ENCODE results near the gene NLK. TPM values are rescaled to one million over a fixed set of nuclear protein-coding genes. Genes with fewer than 3 reads are reported as not detected.

NLK gene
- total RNA-seq (2014; rRNA removed; shearing (Covaris generic)), result 18.1 and 23.3 TPM in 2 replicates
- 27.8 and 31.1 TPM in 2 replicates for total RNA-seq (2022)
- percentile 83 among the genes with signal in this experiment for Bru-seq, nascent RNA
- percentile 78 among the genes with signal in this experiment for BruChase-seq, experiment 1, labeled RNA remaining after a 6-hour chase
- percentile 79 among the genes with signal in this experiment for BruChase-seq, experiment 2, labeled RNA remaining after a 2-hour chase
- long read RNA-seq, full-length matches to known transcripts, result 2 of 6 reads
- long read RNA-seq, partial matches to known transcripts, result 2 of 6 reads
- long read RNA-seq, other reads (novel, unspliced or antisense), result 2 of 6 reads

- Histone ChIP-seq H2AFZ (ENCODE audit: low read length) (0 out of 2 replicates have a peak within 1 kb of the TSS, but pooled peaks have one; percentile 30), H3K79me2 (ENCODE audit: insufficient read depth, low read depth, low read length) (peaks cover 54% of the 10 kb centered on the region), H3K4me3 (ENCODE audit: low read depth, low read length, poor library complexity, severe bottlenecking) (peak within 1 kb of the TSS; percentile 87), H3K4me2 (ENCODE audit: low read length) (peak within 1 kb of the TSS; percentile 72), H3K9me2 (ENCODE audit: insufficient read depth, low read length) (no peaks in the 10 kb centered on the region), H3K36me3 (ENCODE audit: insufficient read depth, low read length) (peaks cover 12% of the 10 kb centered on the region; the same call in 1 of the 2 replicates), H3K9me3 (ENCODE audit: low read length) (no peaks in the 10 kb centered on the region), H4K20me1 (ENCODE audit: insufficient read depth, low read length) (0 out of 2 replicates have a peak, but pooled peaks cover 2% of the 10 kb centered on the region), H3K27ac (ENCODE audit: low read depth, low read length, poor library complexity, severe bottlenecking) (peak within 1 kb of the TSS; percentile 47), H3K4me1 (ENCODE audit: insufficient read depth, low read length, poor library complexity, severe bottlenecking) (peaks cover 60% of the 10 kb centered on the region)
- intact Hi-C loops (cut with micrococcal nuclease; ENCODE audit: unreplicated experiment), result loop anchor here (10.0 kb wide), 1 partner anchor 212 kb away; no protein-coding TSS in a partner anchor
- DNase-seq (ENCODE audit: low spot score), result no peak
- ChIA-PET POLR2A (interaction anchor here (0.6 to 3.3 kb wide), 4 partner anchors 11 to 479 kb away, joined by 3 to 13 read pairs (median 4); no protein-coding TSS in a partner anchor), CTCF (ENCODE audit: unreplicated experiment) (no interaction called here)
- no TSS peak for BruUV-seq (replicated peaks)
- TF ChIP-seq, protein P1, sequence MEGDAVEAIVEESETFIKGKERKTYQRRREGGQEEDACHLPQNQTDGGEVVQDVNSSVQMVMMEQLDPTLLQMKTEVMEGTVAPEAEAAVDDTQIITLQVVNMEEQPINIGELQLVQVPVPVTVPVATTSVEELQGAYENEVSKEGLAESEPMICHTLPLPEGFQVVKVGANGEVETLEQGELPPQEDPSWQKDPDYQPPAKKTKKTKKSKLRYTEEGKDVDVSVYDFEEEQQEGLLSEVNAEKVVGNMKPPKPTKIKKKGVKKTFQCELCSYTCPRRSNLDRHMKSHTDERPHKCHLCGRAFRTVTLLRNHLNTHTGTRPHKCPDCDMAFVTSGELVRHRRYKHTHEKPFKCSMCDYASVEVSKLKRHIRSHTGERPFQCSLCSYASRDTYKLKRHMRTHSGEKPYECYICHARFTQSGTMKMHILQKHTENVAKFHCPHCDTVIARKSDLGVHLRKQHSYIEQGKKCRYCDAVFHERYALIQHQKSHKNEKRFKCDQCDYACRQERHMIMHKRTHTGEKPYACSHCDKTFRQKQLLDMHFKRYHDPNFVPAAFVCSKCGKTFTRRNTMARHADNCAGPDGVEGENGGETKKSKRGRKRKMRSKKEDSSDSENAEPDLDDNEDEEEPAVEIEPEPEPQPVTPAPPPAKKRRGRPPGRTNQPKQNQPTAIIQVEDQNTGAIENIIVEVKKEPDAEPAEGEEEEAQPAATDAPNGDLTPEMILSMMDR (conservative IDR thresholded peaks at IDR 0.05; ENCODE audit: low read length), result no peak
- TF ChIP-seq EZH2phosphoT487 (IDR thresholded peaks at IDR 0.05; ENCODE audit: borderline replicate concordance, low read depth, low read length), result no peak
Observed at GRCh38 chr17:28042657-28042720, at the start of gene NLK. NLK (plus strand) TSS chr17:28042677; CDS start chr17:28042874, 197 bp downstream.

GRCh38 chr17:27993161-27993695 lies 49.2 kb upstream of the NLK start:
- ChIA-PET CTCF (ENCODE audit: unreplicated experiment) (no interaction called here), POLR2A (interaction anchor here (1.1 kb wide), 2 partner anchors 8 to 15 kb away, joined by 3 to 4 read pairs; no protein-coding TSS in a partner anchor)
- Histone ChIP-seq H3K4me3 (ENCODE audit: low read depth, low read length, poor library complexity, severe bottlenecking) (no peak overlapping the region), H3K36me3 (ENCODE audit: insufficient read depth, low read length) (no peaks in the 10 kb centered on the region), H3K27ac (ENCODE audit: low read depth, low read length, poor library complexity, severe bottlenecking) (no peak overlapping the region), H3K4me1 (ENCODE audit: insufficient read depth, low read length, poor library complexity, severe bottlenecking) (no peaks in the 10 kb centered on the region), H3K4me2 (ENCODE audit: low read length) (no peak overlapping the region), H3K79me2 (ENCODE audit: insufficient read depth, low read depth, low read length) (no peaks in the 10 kb centered on the region), H2AFZ (ENCODE audit: low read length) (no peak overlapping the region), H4K20me1 (ENCODE audit: insufficient read depth, low read length) (no peaks in the 10 kb centered on the region), H3K9me3 (ENCODE audit: low read length) (no peaks in the 10 kb centered on the region), H3K9me2 (ENCODE audit: insufficient read depth, low read length) (no peaks in the 10 kb centered on the region)
- intact Hi-C loops (cut with micrococcal nuclease; ENCODE audit: unreplicated experiment), result no loop called here
- no peak for DNase-seq (ENCODE audit: low spot score)
- no peak for TF ChIP-seq EZH2phosphoT487 (IDR thresholded peaks at IDR 0.05; ENCODE audit: borderline replicate concordance, low read depth, low read length)
- TF ChIP-seq, protein P1 (conservative IDR thresholded peaks at IDR 0.05; ENCODE audit: low read length), result no peak
- BruUV-seq (replicated peaks), result no TSS peak

- DNase-seq (ENCODE audit: low spot score), result no peak
- no peaks in the 10 kb centered on the region for H3K4me1 ChIP-seq (ENCODE audit: insufficient read depth, low read length, poor library complexity, severe bottlenecking)
- H3K79me2 ChIP-seq (ENCODE audit: insufficient read depth, low read depth, low read length), result no peaks in the 10 kb centered on the region
- no peak overlapping the region for H2AFZ ChIP-seq (ENCODE audit: low read length)
- H3K27ac ChIP-seq (ENCODE audit: low read depth, low read length, poor library complexity, severe bottlenecking), result no peak overlapping the region
- no peaks in the 10 kb centered on the region for H3K9me3 ChIP-seq (ENCODE audit: low read length)
- TF ChIP-seq, protein P1 (conservative IDR thresholded peaks at IDR 0.05; ENCODE audit: low read length), result no peak
- BruUV-seq (replicated peaks), result no TSS peak
- POLR2A ChIA-PET, result no interaction called here
- H3K9me2 ChIP-seq (ENCODE audit: insufficient read depth, low read length), result no peaks in the 10 kb centered on the region
- no peaks in the 10 kb centered on the region for H4K20me1 ChIP-seq (ENCODE audit: insufficient read depth, low read length)
- CTCF ChIA-PET (ENCODE audit: unreplicated experiment), result no interaction called here
- H3K36me3 ChIP-seq (ENCODE audit: insufficient read depth, low read length), result no peaks in the 10 kb centered on the region
- intact Hi-C loops (cut with micrococcal nuclease; ENCODE audit: unreplicated experiment), result no loop called here
- H3K4me3 ChIP-seq (ENCODE audit: low read depth, low read length, poor library complexity, severe bottlenecking), result no peak overlapping the region
- H3K4me2 ChIP-seq (ENCODE audit: low read length), result no peak overlapping the region
Observed at GRCh38 chr17:27993723-27994310, 48.7 kb upstream of the NLK start.

Data from OCI-LY7 (cell line).